Subcutaneous adipose tissue (tissue), 4 donors: Measurements from ENCODE around the gene DEAF1. TPM values are rescaled to one million over a fixed set of nuclear protein-coding genes. Genes with fewer than 3 reads are reported as not detected.

Source experiments
- CTCF ChIP-seq: fragments of 450-650 bp; IDR thresholded peaks from one replicate; pipeline ENCODE4 v1.5.1; 2016; ENCODE audit warnings: low read depth, mild to moderate bottlenecking, control low read depth, antibody characterized with exemption, moderate library complexity
- total RNA-seq, 4 donors: library from RNA; depleted of rRNA; stranded (reverse); fragments of >200 nt; gene quantifications; one replicate each; pipeline ENCODE4 v1.1.0, GENCODE V29; 2016

Gene DEAF1
- total RNA-seq, 4 donors from 2014 or later, result 14.0 to 28.4 (median 18.4) TPM

- TF ChIP-seq CTCF, result no peak
Measured at GRCh38 chr11:728901-729491, 34.0 kb upstream of the DEAF1 start.

GRCh38 chr11:727859-728748 lies 33.1 kb upstream of the DEAF1 start:
- no peak for TF ChIP-seq CTCF

- no peak for TF ChIP-seq CTCF
Measured at GRCh38 chr11:727281-727701, 32.3 kb upstream of the DEAF1 start.

GRCh38 chr11:726278-727220 lies 31.5 kb upstream of the DEAF1 start:
- TF ChIP-seq CTCF, result no peak

DNA sequence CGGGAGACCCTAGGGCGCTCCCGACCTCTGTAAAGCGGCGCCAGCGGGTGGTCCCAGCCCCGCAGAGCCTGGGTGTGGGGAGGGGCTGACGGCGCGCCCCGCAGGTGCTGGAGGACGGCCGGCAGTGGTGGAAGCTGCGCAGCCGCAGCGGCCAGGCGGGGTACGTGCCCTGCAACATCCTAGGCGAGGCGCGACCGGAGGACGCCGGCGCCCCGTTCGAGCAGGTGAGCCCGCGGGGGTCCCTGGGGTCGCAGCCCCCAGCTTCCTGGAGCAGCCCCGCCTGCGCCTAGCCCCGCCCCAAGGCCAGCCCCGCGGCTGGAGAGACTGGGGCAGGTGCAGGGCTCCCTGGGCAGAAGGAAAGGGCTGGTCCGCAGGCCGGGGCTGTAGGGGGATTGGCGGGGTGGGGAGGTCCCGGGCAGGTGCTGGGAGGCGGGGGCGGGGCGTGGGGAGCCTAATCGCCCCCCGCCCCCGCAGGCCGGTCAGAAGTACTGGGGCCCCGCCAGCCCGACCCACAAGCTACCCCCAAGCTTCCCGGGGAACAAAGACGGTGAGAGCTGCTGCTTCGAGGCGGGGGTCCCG lies 30.7 kb upstream of the DEAF1 start:
- TF ChIP-seq CTCF, result no peak

DNA sequence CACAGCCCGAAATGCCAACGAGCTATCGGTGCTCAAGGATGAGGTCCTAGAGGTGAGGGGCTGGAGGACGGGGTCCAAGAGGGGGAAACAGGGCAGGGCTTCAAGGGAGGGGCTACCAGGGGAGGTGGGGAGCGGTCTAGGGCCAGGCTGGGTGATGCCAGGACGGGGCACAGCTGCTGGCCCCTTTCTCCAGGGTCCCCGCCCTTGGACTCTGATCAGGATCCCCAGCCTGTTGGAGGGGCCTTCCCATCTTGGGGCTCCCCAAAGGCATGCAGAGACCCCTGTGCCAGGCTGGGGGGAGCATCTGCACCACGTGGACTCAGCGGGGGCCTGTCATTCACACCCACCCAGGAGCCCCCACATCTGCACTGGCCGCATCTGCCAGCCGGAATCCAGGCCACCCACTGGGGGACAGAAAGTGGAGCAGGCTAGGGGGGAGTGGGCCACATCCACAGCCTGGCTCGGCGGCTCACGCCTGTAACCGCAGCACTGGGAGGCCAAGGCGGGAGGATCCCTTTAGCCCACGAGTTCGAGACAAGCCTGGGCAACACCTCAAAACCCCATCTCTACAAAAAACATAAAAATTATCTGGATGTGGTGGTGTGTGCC lies 29.9 kb upstream of the DEAF1 start:
- no peak for TF ChIP-seq CTCF
